GM21723 (cell line): ENCODE results near the gene BAZ2B.

Experiments used
- ATAC-seq: cut with Tn5 transposase; IDR thresholded peaks from one replicate; pipeline ENCODE4 v1.9.1; 2021; ENCODE audit warnings: mild to moderate bottlenecking, moderate library complexity; ENCODE audit not compliant: unreplicated experiment

Gene BAZ2B

DNA sequence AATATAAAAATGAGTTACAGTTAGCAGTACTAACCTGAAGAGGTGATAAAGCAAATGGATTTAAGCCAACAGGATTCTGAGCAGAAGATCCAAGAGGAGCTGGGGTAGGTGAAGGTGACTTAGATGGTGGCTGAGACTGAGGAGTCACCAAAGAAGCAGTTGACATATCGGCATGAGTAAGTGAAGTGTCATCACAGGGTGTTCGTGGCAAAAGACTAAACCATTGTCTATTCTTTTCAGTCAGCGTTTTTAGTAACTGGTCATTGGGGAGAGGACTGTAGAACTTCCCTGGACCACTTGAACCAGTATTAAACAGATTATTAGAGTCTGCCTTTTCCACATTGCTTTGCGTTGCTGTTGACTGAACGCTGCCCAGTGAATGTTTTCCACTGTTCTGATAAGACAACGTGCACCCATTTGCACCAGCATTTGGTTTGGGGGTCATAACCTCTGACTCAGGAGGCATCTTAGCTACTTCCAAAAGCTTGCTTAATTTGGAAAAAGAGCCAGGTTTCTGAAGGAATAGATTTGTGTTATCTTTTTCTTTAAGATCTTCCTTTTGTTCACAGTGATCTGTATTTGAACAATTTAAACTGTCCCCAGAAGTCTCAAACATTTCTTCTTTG, 266.6 kb downstream of the BAZ2B start:
- ATAC-seq, result no peak

DNA sequence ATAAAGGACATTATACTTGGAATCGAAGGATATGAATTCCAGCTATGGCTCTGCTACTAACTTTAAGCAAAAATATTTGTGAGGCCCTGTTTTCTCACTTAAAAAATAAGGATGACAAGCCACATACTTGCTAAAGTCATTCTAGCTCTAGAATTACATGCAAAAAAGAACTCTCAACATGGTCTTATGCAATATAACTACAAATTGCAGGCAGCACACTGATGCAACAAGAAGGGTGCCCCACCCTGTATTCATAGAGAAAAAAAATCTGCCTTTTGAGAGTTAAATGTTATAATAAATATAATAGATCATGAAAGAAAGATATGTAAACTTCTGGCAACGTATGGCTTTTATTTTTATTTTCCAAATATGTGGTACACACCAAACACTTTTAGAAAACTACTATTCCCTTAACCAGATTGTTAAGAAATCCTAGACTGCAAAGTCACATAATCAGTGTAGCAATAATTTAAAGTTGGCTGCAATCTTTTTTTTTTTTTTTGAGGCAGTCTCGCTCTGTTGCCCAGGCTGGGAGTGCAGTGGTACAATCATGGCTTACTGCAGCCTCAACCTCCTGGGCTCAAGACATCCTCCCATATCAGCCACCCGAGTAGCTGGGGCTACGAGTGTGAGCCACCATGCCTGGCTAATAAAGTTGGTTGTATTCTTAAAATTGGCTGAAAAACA, 289.6 kb downstream of the BAZ2B start:
- no peak for ATAC-seq

DNA sequence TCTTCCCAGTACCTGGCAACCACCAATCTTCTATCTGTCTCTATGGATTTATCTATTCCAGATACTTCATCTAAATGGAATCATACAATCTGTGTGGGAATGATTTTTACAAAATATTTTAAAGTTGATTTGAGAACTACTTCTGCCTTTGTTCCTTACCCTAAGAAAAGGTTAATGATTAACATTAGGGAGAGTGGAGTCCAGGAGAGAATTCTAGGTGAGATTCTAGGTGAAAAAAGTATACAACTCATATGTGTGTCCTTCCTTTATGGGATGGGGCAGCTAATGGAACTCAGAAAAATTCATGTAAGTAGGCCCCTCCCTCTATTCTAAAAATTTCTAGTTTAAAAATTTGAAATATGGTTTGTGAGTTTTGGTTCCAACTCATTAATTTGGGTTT, 293.9 kb downstream of the BAZ2B start:
- no peak for ATAC-seq

DNA sequence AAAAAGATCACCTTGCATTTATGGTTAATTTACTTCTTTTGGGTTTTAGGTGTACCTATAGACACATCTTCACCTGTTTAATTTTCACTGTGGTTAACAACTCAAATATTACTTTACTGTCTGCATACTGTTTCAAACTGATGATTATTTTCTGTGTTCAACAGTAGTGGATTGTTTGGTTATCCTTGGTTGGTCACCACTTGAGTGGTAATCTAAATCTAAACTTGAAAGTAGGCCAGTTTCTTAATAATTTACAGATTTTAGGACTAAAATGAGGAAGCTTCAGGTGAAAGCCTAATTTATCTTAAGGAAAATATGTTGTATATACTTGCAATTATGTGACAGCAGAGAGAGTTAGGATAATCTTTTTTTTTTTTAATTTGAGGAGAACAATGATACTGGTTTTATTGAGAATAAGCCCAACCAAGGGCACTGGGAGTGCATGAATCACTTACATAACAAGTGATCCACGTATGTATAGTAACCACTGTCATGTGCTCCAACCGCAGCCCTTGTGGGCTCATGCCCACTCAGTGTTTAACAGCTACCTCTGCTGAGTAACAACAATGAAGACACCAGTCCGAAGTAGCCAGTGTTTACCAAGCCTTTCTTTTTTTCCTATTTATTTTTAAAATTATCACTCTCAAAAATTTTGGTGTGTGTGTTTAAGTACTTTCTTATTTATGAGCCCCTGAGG, 298.8 kb downstream of the BAZ2B start:
- no peak for ATAC-seq

DNA sequence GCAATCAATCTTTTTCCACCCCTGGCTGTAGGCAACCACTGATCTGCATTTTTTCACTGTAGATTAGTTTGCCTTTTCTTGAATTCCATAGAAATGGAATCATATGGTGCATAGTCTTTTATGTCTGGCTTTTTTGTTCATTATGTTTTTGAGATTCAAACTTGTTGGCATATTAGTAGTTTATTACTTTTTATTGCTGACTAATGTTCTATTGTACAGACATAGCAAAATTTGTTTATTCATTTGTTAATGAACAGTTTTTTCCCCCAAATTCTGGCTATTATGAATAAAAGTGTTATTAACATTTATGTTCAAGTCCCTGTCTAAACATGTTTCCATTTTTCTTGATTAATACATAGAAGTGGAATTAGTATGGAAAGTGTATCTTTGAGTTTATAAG, 308.4 kb downstream of the BAZ2B start:
- ATAC-seq, result no peak

DNA sequence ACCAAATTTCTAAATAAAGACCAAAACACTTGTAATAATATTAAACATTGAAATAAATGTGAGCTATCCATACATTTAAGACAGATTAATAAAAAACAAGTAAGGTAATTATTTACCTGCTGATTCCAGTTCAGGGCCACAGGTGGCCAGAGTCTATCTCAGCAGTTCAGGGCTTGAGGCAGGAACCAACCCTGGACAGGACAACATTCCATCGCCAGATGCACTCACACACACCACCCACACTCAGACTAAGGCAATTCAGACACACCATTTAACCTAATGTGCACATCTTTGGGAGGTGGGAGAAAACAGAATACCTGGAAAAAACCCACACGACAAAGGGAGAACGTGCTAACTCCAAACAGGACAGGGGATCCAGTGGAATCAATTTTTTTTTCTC, 315.8 kb downstream of the BAZ2B start:
- ATAC-seq, result no peak

DNA sequence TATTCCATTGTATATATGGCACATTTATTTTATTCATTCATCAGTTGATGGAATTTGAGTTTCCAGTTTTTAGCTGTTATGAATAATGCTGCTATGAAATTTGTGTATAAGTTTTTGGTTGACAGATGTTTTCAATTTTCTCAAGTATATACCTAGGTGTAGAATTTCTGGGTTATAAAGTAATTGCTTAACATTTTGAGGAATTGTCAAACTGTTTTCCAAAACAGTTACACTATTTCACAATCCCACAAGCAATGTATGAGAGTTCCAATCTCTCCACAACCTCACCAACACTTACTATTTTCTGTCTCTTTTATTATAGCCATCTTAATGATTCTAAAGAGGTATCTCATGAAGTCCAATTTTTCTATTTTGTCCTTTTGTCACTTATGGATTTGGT, 317.4 kb downstream of the BAZ2B start:
- no peak for ATAC-seq

DNA sequence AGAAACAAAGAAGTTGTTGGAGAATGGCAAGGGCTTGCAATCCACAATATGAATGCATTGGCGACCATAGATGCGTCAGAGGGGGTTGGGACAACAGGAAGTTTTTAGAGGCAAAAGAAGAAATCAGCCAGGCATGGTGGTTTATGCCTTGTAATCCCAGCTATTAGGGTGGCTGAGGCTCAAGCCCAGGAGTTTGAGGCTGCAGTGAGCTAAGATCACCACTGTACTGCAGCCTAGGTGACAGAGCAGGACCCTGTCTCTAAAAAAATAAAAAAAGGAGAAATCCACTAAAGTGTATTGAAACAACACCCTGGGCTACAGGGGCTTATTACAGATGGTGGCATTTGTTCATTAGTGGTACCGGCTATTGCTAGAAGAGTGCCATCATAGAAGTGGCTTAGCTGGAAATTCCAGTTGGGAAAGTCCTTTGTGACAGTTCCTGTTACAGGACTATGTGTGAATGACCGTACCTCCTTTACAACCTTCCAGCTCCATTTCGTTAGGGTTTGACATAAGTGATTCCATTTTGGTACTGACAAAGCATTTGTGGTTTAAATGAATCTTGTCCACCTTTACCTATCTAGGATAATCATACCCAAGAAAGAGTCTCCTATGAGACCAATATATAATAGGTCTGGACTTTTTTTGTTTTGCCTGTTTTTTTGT, 319.2 kb downstream of the BAZ2B start:
- ATAC-seq, result no peak

DNA sequence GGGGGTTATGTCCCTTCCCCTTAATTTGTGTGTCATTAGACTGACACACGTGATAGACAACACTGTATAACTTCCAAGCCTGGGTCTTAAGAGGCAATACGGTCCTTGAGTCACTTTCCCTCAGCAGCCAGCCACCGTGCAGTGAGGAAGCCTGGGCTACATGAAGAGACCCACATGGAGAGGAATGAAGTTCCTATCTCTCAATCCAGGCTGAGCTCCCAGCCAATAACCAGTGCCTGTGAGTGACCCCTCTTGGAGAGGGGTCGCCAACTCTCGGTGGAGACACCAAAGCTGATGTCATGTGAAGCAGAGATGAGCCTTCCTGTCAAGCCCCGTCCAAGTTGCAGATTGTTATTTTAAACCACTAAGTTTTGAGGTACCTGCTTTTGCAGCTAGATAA, 324.2 kb downstream of the BAZ2B start:
- no peak for ATAC-seq

DNA sequence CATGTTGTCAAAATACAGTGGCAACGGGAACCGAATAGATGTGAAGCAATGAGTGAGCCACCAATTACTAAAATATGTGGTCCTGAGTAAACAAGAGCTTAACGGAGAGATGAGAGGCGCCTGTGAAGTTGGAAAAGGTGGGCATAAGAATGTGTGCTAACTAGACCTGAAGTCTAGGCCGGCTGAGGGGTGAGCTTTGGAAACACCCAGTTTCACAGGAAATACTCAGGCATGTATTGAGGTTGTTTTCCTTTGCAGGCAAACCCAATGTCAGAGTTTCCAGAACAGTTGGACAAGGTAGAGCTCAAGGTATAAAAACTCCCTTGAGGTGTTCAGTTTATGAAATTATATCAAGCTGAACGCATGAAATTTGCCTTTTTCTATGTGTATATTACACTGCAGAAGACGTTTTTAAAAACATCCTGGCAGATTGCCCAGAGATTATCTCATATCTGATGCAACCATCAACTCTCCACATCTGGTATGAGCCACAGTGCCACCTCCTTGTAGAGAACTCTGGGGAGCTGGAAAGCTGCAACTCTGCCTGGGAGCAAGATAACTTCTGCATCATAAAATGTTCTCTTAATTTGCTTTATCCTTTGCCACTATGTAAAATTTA, 325.9 kb downstream of the BAZ2B start:
- ATAC-seq, result no peak

DNA sequence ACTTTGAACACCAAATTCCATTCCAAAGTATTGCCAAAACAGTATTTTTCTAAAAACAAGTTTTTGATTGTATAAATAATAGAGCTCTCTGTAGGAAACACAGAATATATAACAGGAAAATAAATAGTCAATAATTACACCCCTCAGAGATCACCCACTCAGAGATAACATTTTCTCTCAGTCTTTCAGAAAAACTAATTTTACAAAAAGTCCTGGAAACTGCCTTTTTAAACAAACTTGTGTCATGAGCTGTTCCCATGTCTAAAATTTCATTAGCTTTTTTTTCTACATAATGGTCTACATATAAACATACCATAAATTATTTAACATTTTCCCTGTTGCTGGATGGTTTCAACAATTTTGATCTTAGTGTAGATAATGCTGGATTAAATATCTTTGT, 328.6 kb downstream of the BAZ2B start:
- ATAC-seq, result no peak

DNA sequence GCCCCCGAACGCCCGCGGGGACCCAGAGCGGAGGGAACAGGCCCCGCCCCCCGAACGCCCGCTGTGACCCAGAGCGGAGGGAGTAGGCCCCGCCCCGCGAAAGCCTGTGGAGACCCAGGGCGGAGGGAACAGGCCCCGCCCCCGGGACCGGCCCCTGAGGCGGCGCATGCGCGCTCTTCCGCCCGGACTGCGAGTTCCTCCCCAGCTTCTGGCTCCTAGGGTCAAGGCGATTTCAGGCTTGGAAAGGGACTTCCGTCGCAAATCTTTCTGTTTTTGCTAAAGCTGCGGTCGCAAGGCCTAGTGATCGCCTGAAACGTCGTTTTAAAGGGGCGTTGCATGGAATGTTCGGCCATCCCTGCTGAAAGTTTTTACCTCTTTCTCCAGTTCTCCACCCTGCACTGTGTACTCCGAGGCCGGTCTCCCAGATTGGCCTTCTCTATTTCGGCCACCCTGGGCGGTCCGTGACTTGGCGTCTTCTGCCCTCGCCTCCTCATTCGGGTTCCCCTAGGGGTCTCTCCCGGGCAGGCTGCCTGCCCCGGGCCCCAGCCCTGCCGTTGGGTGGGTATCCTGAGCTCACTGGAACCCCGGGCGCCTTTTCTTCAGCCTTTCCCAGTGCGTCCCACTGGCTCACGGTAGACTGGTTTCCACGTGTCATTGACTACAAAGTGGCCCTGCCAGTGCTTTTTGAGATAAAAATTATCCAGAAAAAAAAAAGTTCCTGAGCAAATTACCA, 329.5 kb downstream of the BAZ2B start:
- peak; percentile 91 for ATAC-seq

DNA sequence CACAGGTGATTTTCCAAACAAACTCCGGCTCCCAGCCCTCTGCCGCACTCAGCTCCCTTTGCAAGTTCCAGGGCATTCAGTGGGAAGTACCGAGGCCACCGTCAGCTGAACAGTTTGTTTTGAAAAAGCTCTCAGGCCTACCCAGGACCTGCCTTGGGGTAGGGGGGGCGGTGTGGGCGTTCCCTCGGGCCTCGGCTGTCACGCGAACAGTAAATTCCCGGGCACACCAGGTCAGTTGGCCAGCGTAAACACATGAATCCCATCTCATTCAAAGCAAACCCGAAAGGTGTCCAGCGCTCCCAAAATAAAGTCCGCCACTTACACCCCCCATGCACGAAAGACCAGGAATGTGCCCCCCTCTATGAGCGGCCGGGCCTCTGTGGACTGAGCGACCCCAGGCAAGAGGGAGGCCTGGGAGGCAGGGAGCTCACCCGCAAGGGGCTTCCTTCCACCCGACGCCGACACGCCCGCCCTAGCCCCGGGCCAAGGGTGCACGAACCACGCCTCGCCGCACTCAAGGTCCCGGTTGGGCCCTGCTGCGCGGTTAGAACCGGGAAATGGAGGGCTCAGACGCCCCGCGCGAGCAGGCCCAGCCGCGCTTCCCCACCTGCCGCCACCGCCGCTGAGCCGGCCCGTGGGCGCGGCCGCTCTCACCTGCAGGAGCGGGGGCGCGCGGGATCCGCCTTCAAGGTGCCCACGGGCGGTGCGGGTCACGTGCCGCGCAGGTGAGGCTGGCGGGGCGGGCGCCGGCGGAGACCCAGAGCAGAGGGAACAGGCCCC, 330.2 kb downstream of the BAZ2B start, which contains the start of gene WDSUB1:
Gene WDSUB1 (minus strand): TSS at position 775 of the 780 bp plus-strand sequence. CDS start 3,634 bp downstream, outside the sequence.
- ATAC-seq, result peak; percentile 12

DNA sequence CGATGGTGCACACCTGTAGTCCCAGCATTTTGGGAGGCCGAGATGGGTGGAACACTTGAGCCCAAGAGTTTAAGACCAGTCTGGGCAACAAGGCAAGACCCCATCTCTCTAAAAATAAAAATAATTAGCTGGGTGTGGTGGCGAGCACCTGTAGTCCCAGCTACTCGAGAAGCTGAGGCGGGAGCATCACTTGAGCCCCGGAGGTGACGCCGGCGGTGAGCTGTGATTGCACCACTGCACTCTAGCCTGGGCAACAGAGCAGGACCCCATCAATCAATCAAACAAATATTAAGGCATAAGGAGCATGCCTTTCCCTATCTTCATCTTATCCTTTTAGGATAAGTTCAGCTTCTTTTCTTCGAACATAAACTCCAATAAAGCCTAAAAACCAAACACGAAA, 330.9 kb downstream of the BAZ2B start:
- ATAC-seq, result no peak

DNA sequence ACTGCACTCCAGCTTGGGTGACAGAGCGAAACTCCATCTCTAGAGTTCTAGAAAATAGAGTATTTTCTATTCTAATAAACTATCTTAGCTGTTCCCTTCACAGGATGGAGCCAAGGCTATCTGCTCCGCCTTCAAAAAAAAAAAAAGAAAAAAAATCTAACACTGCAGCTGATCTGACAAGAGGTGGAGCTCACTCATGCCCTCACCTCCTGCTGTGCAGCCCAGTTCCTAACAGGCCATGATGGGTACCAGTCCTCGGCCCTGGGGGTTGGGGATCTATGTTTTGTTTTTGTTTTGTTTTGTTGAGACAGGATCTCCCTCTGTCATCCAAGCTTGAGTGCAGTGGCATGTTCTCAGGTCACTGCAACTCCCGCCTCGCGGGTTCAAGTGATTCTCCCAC, 332.8 kb downstream of the BAZ2B start:
- ATAC-seq, result no peak

DNA sequence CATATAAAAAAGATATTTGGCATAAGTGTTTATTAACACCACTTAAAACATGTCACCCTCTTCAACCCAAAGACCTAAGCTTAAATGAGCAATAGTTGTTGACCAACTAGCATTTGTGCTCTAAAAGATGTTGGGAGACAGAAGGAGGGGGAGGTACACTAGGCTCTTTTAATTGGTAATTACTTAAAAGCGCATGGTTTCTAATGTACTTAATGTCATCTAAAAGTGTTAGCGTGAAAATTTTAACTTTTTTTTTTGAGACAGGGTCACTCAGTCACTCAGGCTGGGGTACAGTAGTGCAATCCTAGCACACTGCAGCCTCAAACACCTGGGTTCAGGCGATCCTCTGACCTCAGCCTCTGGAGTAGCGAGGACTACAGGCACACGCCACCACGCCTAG, 335.3 kb downstream of the BAZ2B start:
- ATAC-seq, result no peak

DNA sequence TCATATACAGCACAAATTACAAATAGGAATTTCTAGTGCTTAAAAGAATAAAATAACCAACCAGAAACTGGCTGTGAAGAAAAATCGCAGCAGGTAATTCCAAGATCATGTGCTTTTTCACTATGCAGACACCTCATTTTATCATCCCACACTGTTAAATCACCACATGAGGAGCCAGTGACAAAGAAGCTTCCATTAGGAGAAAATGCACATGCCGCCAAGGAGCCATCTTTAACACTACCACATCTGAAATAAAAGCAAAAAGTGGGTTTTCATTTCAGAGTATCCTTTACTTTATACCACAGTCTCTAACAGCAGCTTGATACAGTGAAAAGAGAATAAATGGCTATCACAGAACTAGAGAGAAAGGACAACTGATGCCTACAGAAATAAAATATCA, 336.6 kb downstream of the BAZ2B start:
- ATAC-seq, result no peak

DNA sequence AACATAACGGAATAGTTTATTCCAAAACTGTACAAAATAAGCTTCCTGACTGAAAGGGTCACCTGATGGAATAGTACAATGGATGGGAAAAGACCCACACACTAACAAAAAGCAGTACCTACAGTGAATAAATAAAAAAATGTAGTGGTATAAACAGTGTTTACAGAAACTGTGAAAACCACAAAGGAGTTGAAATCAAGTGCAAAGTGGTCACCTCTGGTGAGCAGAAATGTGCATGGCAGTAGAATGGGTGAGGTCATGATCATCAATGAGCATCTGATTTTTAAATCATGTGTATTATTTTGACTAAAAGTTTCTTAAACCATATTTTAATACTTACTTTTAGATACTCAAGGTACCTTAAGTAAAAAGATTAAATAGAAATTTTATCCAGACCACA, 341.2 kb downstream of the BAZ2B start:
- no peak for ATAC-seq

DNA sequence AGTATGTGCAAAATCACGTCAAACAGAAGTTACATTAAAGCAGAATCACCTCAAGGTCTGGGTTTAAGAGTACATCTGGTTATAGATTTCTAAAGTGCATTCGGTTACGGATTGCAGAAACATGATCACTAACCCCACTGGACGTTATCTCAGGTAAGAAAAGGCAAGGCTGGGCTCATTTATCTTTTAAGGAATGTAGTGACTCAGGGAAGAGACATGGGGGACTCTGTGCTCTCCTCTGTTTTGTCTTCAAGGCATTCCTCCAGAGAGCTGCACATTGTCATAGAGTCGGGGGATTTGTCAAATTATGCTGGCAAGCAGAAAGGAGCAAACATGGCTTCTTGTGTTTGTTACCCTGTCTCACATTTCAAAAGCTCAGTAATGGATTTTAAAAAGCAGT, 344.2 kb downstream of the BAZ2B start:
- ATAC-seq, result no peak
